Measurements from ENCODE around the gene FBXO31. TPM values are rescaled to one million over a fixed set of nuclear protein-coding genes. Genes with fewer than 3 reads are reported as not detected.

The FBXO31 gene
- total and polyA plus RNA-seq, 2 of the 13 experiments (the other 11 are each of a cell fraction or from before 2014, with no cell fraction given), result 92.4 to 101 TPM

GRCh38 chr16:87374313-87374712 lies 9.3 kb downstream of the FBXO31 start:
- no peak for FAIRE-seq
- H3K36me3 ChIP-seq (replicated peaks in 1 of 2; ENCODE audit: control insufficient read depth in 1 of 2, insufficient read depth in 2 of 2, low read length in 2 of 2), result peaks cover 36 to 78% of the 10 kb centered on the region in 2 experiments
- ChIA-PET CTCF (ENCODE audit: low intra/inter-chr PET ratio, low total read pairs) (no interaction called here), POLR2A (interaction anchor here (1.5 to 14.0 kb wide), 4 partner anchors 9 to 24 kb away, joined by 4 to 265 read pairs (median 15); partner anchors contain the start of gene FBXO31)
- in situ Hi-C loops (cut with HindIII; ENCODE audit: extremely low pct_ligation_motif_present, low pct_unique_long_range_greater_than_20kb) (no loop called here), intact Hi-C loops (cut with micrococcal nuclease; ENCODE audit: unreplicated experiment) (no loop called here)
- H3K27ac ChIP-seq (ENCODE audit: extremely low read length, insufficient read depth, low read length), result no peak overlapping the region
- no peak for ATAC-seq
- H2AFZ ChIP-seq (ENCODE audit: low read length), result no peak overlapping the region
- no TSS peak for BruUV-seq (replicated peaks)
- H3K4me3 ChIP-seq (replicated peaks in 1 of 3; ENCODE audit: insufficient read depth in 1 of 3, low read depth in 2 of 3, low read length in 3 of 3), result no peak overlapping the region
- DNase-seq (ENCODE audit: low spot score), result no peak
- no peak overlapping the region for H3K9ac ChIP-seq (ENCODE audit: insufficient read depth, low read depth, low read length)
- peaks cover 99% of the 10 kb centered on the region for H4K20me1 ChIP-seq (ENCODE audit: insufficient read depth, low read length)
- H3K4me1 ChIP-seq (ENCODE audit: insufficient read depth, low read length), result peaks cover 91% of the 10 kb centered on the region
- no peaks in the 10 kb centered on the region for H3K9me3 ChIP-seq (ENCODE audit: low read length)
- 0 out of 2 replicates have a peak overlapping the region, but pooled peaks have one; percentile 1 for H3K4me2 ChIP-seq (ENCODE audit: low read depth, low read length)
- no peaks in the 10 kb centered on the region for H3K27me3 ChIP-seq (ENCODE audit: control insufficient read depth in 1 of 2, insufficient read depth in 2 of 2, low read length in 2 of 2)
- WGBS (ENCODE audit: low lambda C conversion rate), result 95% methylated on average over 13 of the region's 13 CpGs
- TF ChIP-seq CEBPB (IDR thresholded peaks at IDR 0.05; ENCODE audit: borderline replicate concordance, low read depth, low read length) (peak; percentile 1; the same call in 1 of the 2 replicates), RBM22 (optimal IDR thresholded peaks at IDR 0.05; ENCODE audit: low read length) (peak; percentile 89), ZBTB38 (CRISPR knock-in tag; IDR thresholded peaks at IDR 0.05) (no peak)
- H3K79me2 ChIP-seq (ENCODE audit: insufficient read depth, low read length), result peaks cover 97% of the 10 kb centered on the region

- FAIRE-seq, result no peak
- CTCF ChIA-PET (ENCODE audit: low intra/inter-chr PET ratio, low total read pairs), result no interaction called here
- peaks cover 35 to 85% of the 10 kb centered on the region in 2 experiments for H3K36me3 ChIP-seq (replicated peaks in 1 of 2; ENCODE audit: control insufficient read depth in 1 of 2, insufficient read depth in 2 of 2, low read length in 2 of 2)
- H3K4me3 ChIP-seq (replicated peaks in 1 of 3; ENCODE audit: insufficient read depth in 1 of 3, low read depth in 2 of 3, low read length in 3 of 3), result no peak overlapping the region
- DNase-seq (ENCODE audit: low spot score), result no peak
- no peaks in the 10 kb centered on the region for H3K9me3 ChIP-seq (ENCODE audit: low read length)
- TF ChIP-seq NFAT5 (CRISPR knock-in tag; IDR thresholded peaks at IDR 0.05) (no peak), RBM22 (optimal IDR thresholded peaks at IDR 0.05; ENCODE audit: low read length) (peak; percentile 60), ZNF678 (CRISPR knock-in tag; IDR thresholded peaks at IDR 0.05) (no peak), ZSCAN21 (CRISPR knock-in tag; IDR thresholded peaks at IDR 0.05; ENCODE audit: borderline replicate concordance) (0 out of 2 replicates have a peak, but pooled peaks have one; percentile 28), POLR2A (IDR thresholded peaks at IDR 0.05; ENCODE audit: insufficient read depth in 1 of 2, low read depth in 2 of 2, low read length in 2 of 2) (peak in 1 of 2 experiments; percentile 22; a peak in 2 of 4 replicates), ZNF564 (CRISPR knock-in tag; IDR thresholded peaks at IDR 0.05) (no peak)
- peaks cover 99% of the 10 kb centered on the region for H4K20me1 ChIP-seq (ENCODE audit: insufficient read depth, low read length)
- BruUV-seq (replicated peaks), result no TSS peak
- intact Hi-C loops (cut with micrococcal nuclease; ENCODE audit: unreplicated experiment), result no loop called here
- WGBS (ENCODE audit: low lambda C conversion rate), result 95% methylated on average over 4 of the region's 4 CpGs
- H3K27ac ChIP-seq (ENCODE audit: extremely low read length, insufficient read depth, low read length), result no peak overlapping the region
- peaks cover 85% of the 10 kb centered on the region for H3K4me1 ChIP-seq (ENCODE audit: insufficient read depth, low read length)
- ATAC-seq, result 0 out of 3 replicates have a peak, but pooled peaks have one; percentile 5
- peaks cover 98% of the 10 kb centered on the region for H3K79me2 ChIP-seq (ENCODE audit: insufficient read depth, low read length)
- no peak overlapping the region for H3K9ac ChIP-seq (ENCODE audit: insufficient read depth, low read depth, low read length)
- 0 out of 2 replicates have a peak overlapping the region, but pooled peaks have one; percentile 2 for H3K4me2 ChIP-seq (ENCODE audit: low read depth, low read length)
- H2AFZ ChIP-seq (ENCODE audit: low read length), result no peak overlapping the region
- in situ Hi-C loops (cut with HindIII; ENCODE audit: extremely low pct_ligation_motif_present, low pct_unique_long_range_greater_than_20kb), result no loop called here
- no peaks in the 10 kb centered on the region for H3K27me3 ChIP-seq (ENCODE audit: control insufficient read depth in 1 of 2, insufficient read depth in 2 of 2, low read length in 2 of 2)
- POLR2A ChIA-PET, result interaction anchor here (1.1 to 14.0 kb wide), 3 partner anchors 10 to 15 kb away, joined by 3 to 265 read pairs (median 19); partner anchors contain the start of gene FBXO31
Measured at GRCh38 chr16:87372305-87372704, 11.3 kb downstream of the FBXO31 start.

All from HepG2 (cell line).